Muscle layer of duodenum (tissue), 2 donors: ENCODE results near the gene TMEM255B.

Experiments used
- H3K27ac ChIP-seq: one replicate; pipeline ENCODE4 v1.7.0; 2013; ENCODE audit warnings: mild to moderate bottlenecking, low read length
- H3K27me3 ChIP-seq: one replicate; pipeline ENCODE4 v1.7.0; 2013; ENCODE audit warnings: low read depth, mild to moderate bottlenecking, control low read depth, low read length
- H3K36me3 ChIP-seq, 2 donors: one replicate each; pipeline ENCODE4 v1.7.0; 2013; ENCODE audit warnings: low read length in 2 of 2, control low read depth in 1 of 2, mild to moderate bottlenecking in 1 of 2; ENCODE audit not compliant: insufficient read depth in 2 of 2, control insufficient read depth in 1 of 2
- H3K4me1 ChIP-seq, 2 donors: one replicate each; pipeline ENCODE4 v1.7.0; 2013; ENCODE audit warnings: low read length in 2 of 2, mild to moderate bottlenecking in 2 of 2, control low read depth in 1 of 2, moderate library complexity in 1 of 2; ENCODE audit not compliant: insufficient read depth in 2 of 2, control insufficient read depth in 1 of 2
- H3K4me3 ChIP-seq, 2 donors: one replicate each; pipeline ENCODE4 v1.7.0; 2013; ENCODE audit warnings: low read length in 2 of 2, low read depth in 1 of 2, mild to moderate bottlenecking in 1 of 2
- H3K9me3 ChIP-seq, 2 donors: one replicate each; pipeline ENCODE4 v1.7.0; 2013; ENCODE audit warnings: low read length in 2 of 2, control low read depth in 1 of 2, mild to moderate bottlenecking in 1 of 2; ENCODE audit not compliant: control insufficient read depth in 1 of 2
- donor health status: healthy.

TMEM255B gene

GRCh38 chr13:113764793-113765563 is 6.0 kb downstream of the TMEM255B start:
- H3K27ac ChIP-seq = no peak overlapping the region
- H3K27me3 ChIP-seq = peaks cover 7% of the 10 kb centered on the region
- peaks cover under 1% of the 10 kb centered on the region in 2 donors for H3K4me1 ChIP-seq
- H3K9me3 ChIP-seq = no peaks in the 10 kb centered on the region
- no peaks in the 10 kb centered on the region for H3K36me3 ChIP-seq
- no peak overlapping the region for H3K4me3 ChIP-seq

- H3K4me1 ChIP-seq = no peaks in the 10 kb centered on the region
- no peaks in the 10 kb centered on the region for H3K9me3 ChIP-seq
- no peak overlapping the region for H3K27ac ChIP-seq
- no peaks in the 10 kb centered on the region for H3K36me3 ChIP-seq
- peaks cover 7% of the 10 kb centered on the region for H3K27me3 ChIP-seq
- H3K4me3 ChIP-seq = no peak overlapping the region
Observed at GRCh38 chr13:113765564-113765910, 6.5 kb downstream of the TMEM255B start.

GRCh38 chr13:113766035-113766800 is 7.2 kb downstream of the TMEM255B start:
- peaks cover 6% of the 10 kb centered on the region for H3K27me3 ChIP-seq
- H3K9me3 ChIP-seq = no peaks in the 10 kb centered on the region
- no peak overlapping the region for H3K27ac ChIP-seq
- H3K36me3 ChIP-seq = no peaks in the 10 kb centered on the region
- H3K4me1 ChIP-seq = no peaks in the 10 kb centered on the region
- no peak overlapping the region for H3K4me3 ChIP-seq

GRCh38 chr13:113767366-113767765 is 8.3 kb downstream of the TMEM255B start:
- Histone ChIP-seq H3K27ac (no peak overlapping the region), H3K36me3 (no peaks in the 10 kb centered on the region), H3K4me3 (no peak overlapping the region)

GRCh38 chr13:113768018-113768905 is 9.2 kb downstream of the TMEM255B start:
- Histone ChIP-seq H3K4me1 (no peaks in the 10 kb centered on the region), H3K9me3 (no peaks in the 10 kb centered on the region), H3K4me3 (no peak overlapping the region), H3K27me3 (no peaks in the 10 kb centered on the region), H3K36me3 (no peaks in the 10 kb centered on the region), H3K27ac (no peak overlapping the region)

More at GRCh38 chr13:113767366-113767765, 8.3 kb downstream of the TMEM255B start:
- Histone ChIP-seq H3K27me3 (no peaks in the 10 kb centered on the region), H3K4me1 (no peaks in the 10 kb centered on the region), H3K9me3 (no peaks in the 10 kb centered on the region)

- no peak overlapping the region for H3K4me3 ChIP-seq
- no peak overlapping the region for H3K27ac ChIP-seq
- no peaks in the 10 kb centered on the region for H3K4me1 ChIP-seq
- no peaks in the 10 kb centered on the region for H3K9me3 ChIP-seq
- H3K36me3 ChIP-seq = no peaks in the 10 kb centered on the region
- no peaks in the 10 kb centered on the region for H3K27me3 ChIP-seq
Observed at GRCh38 chr13:113769106-113769505, 10.1 kb downstream of the TMEM255B start.

GRCh38 chr13:113769881-113770280 is 10.9 kb downstream of the TMEM255B start:
- Histone ChIP-seq H3K27me3 (no peaks in the 10 kb centered on the region), H3K9me3 (no peaks in the 10 kb centered on the region), H3K4me1 (no peaks in the 10 kb centered on the region), H3K36me3 (no peaks in the 10 kb centered on the region), H3K27ac (no peak overlapping the region), H3K4me3 (no peak overlapping the region)

- H3K36me3 ChIP-seq = no peaks in the 10 kb centered on the region
- H3K27me3 ChIP-seq = no peaks in the 10 kb centered on the region
- H3K4me3 ChIP-seq = no peak overlapping the region
- no peaks in the 10 kb centered on the region for H3K9me3 ChIP-seq
- no peaks in the 10 kb centered on the region for H3K4me1 ChIP-seq
- no peak overlapping the region for H3K27ac ChIP-seq
Observed at GRCh38 chr13:113770441-113770840, 11.4 kb downstream of the TMEM255B start.

- Histone ChIP-seq H3K4me3 (no peak overlapping the region), H3K4me1 (no peaks in the 10 kb centered on the region), H3K27me3 (no peaks in the 10 kb centered on the region), H3K9me3 (no peaks in the 10 kb centered on the region), H3K27ac (no peak overlapping the region), H3K36me3 (no peaks in the 10 kb centered on the region)
Observed at GRCh38 chr13:113770937-113771336, 11.9 kb downstream of the TMEM255B start.

GRCh38 chr13:113771709-113772331 is 12.8 kb downstream of the TMEM255B start:
- Histone ChIP-seq H3K9me3 (no peaks in the 10 kb centered on the region), H3K27ac (no peak overlapping the region), H3K4me3 (no peak overlapping the region), H3K36me3 (no peaks in the 10 kb centered on the region), H3K27me3 (no peaks in the 10 kb centered on the region), H3K4me1 (no peaks in the 10 kb centered on the region)
